Mesothelial cell of epicardium (in vitro differentiated cells): ENCODE results near the gene CCDC92B. TPM values are rescaled to one million over a fixed set of nuclear protein-coding genes. Genes with fewer than 3 reads are reported as not detected.
"Not testable (repeated sequence)": the region's sequence is repeated elsewhere in the genome, so short reads cannot be mapped to it uniquely, and the experiment has no call there.

ENCODE experiments used
- DNase-seq, 2 experiments: peaks; one replicate each; pipeline ENCODE4 v3.0.0; 2021; ENCODE audit warnings: low spot score in 2 of 2; ENCODE audit not compliant: unreplicated experiment in 2 of 2
- H3K27ac Mint-ChIP-seq: 2 replicates; pipeline ENCODE4 v1.8.0; 2021; ENCODE audit warnings: mixed read lengths
- H3K27me3 Mint-ChIP-seq: 2 replicates; pipeline ENCODE4 v1.8.0; 2021; ENCODE audit warnings: low read depth, mixed read lengths
- H3K36me3 Mint-ChIP-seq: 2 replicates; pipeline ENCODE4 v1.8.0; 2021; ENCODE audit warnings: mixed read lengths
- H3K4me1 Mint-ChIP-seq: 2 replicates; pipeline ENCODE4 v1.8.0; 2021; ENCODE audit warnings: mixed read lengths
- H3K4me3 Mint-ChIP-seq: 2 replicates; pipeline ENCODE4 v1.8.0; 2021; ENCODE audit warnings: mild to moderate bottlenecking, moderate library complexity, mixed read lengths
- H3K9me3 Mint-ChIP-seq: 2 replicates; pipeline ENCODE4 v1.8.0; 2021; ENCODE audit warnings: mixed read lengths
- CTCF ChIP-seq: fragments of 200-600 bp; sonication (generic); IDR thresholded peaks from one replicate; pipeline ENCODE4 v1.5.0; 2021; ENCODE audit warnings: antibody characterized with exemption; ENCODE audit not compliant: unreplicated experiment
- microRNA-seq: library from miRNA; unstranded; fragments of <30 nt; microRNA quantifications from one replicate; pipeline ENCODE4 v1.2.0, GENCODE V29; 2021; ENCODE audit warnings: inconsistent platforms, mixed read lengths
- total RNA-seq: library from RNA; stranded (reverse); gene quantifications from 3 replicates; pipeline ENCODE4 v1.2.1, GENCODE V29; 2021

Gene CCDC92B
- total RNA-seq, 1 donor from 2014 or later, result 0.58 TPM

- Mint-ChIP-seq H3K27ac (no peak overlapping the region), H3K4me1 (peaks cover 26% of the 10 kb centered on the region), H3K9me3 (no peaks in the 10 kb centered on the region), H3K27me3 (no peaks in the 10 kb centered on the region), H3K36me3 (peaks cover 18% of the 10 kb centered on the region), H3K4me3 (no peak overlapping the region)
- TF ChIP-seq CTCF, result no peak
- no peak for DNase-seq
These were observed 64.9 kb downstream of the CCDC92B start for GRCh38 chr17:2684549-2684948.

DNA sequence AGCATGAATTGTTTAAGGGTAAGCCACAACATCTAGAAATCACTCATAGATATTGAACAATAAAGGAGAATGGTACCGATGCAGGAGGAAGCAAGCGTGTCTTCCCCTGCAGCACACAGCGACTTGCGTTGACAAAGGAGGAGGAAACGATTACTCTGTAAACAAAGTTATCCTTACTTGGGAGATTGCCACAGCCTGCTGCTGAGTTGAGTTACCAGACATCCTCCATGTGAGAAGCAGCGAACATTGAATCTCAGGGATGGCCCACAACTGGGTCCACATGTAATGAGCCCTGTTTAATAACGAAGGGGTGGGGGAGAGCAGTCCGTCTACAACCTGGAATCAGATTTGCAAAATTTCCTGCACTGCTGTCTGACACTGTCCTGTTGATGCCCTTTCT, 65.5 kb downstream of the CCDC92B start:
- Mint-ChIP-seq H3K9me3 (no peaks in the 10 kb centered on the region), H3K27me3 (no peaks in the 10 kb centered on the region), H3K36me3 (peaks cover 23% of the 10 kb centered on the region), H3K4me1 (peaks cover 20% of the 10 kb centered on the region), H3K4me3 (no peak overlapping the region), H3K27ac (no peak overlapping the region)
- no peak for TF ChIP-seq CTCF
- DNase-seq, result no peak

DNA sequence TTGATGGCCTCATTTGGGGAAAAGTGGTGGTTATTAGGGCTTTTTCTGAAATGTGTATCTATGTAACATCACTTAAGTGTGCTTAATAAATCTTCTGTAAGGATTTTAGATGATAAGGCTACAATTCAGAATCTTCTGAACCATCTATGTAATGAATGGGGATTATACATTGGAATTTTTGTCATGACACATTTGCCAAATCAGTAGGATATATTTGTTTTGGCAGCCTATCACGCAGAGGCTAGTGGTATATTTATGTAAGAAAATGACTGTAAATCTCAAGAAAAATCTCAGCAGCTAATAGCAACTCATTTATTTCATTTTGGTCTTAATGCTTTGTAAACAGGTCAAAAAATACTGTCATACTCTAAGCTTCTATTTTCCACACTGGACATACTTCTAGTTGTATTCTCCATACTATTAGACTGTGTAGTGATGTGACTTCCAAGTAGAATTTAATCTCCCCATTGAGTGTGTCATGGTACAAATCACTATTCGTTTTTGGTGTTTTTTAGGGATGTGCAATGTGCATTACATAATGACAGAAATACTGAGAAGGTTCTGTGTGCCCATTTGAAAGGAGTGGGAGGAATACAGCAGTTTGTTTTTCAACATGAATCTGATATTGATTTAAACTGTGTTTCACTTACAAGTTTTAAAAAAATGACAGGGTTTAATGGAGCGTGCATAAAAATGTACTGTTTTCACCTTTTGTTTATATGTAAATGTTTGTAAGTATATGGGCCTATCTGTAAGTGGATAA, 67.1 kb downstream of the CCDC92B start:
- Mint-ChIP-seq H3K27ac (no peak overlapping the region), H3K4me3 (no peak overlapping the region), H3K27me3 (no peaks in the 10 kb centered on the region), H3K36me3 (peaks cover 24% of the 10 kb centered on the region), H3K4me1 (peaks cover 20% of the 10 kb centered on the region), H3K9me3 (no peaks in the 10 kb centered on the region)
- TF ChIP-seq CTCF, result no peak
- no peak for DNase-seq

- Mint-ChIP-seq H3K4me1 (peaks cover 20% of the 10 kb centered on the region), H3K36me3 (peaks cover 29% of the 10 kb centered on the region), H3K27ac (peak overlapping the region; percentile 27), H3K27me3 (no peaks in the 10 kb centered on the region), H3K4me3 (no peak overlapping the region), H3K9me3 (no peaks in the 10 kb centered on the region)
- no peak for TF ChIP-seq CTCF
- no peak for DNase-seq
These were observed 67.8 kb downstream of the CCDC92B start for GRCh38 chr17:2681650-2682049.

DNA sequence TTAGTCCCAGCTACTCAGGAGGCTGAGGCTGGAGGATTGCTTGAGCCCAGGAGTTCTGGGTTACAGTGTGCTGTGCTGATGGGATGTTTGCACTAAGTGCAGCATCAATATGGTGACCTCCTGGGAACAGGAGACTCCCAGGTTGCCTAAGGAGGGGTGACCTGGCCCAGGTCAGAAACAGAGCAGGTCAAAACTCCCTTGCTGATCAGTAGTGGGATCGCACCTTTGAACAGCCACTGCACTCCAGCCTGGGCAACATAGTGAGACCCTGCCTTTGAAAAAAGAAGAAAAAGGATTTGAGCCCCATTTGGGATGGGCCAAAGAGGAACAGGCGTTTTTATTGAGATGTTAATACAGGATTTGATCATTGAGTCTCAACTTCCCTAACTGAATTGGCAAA, 68.5 kb downstream of the CCDC92B start:
- no peaks in the 10 kb centered on the region for H3K27me3 Mint-ChIP-seq

GRCh38 chr17:2679247-2679646, 70.2 kb downstream of the CCDC92B start:
- H3K27ac Mint-ChIP-seq, DNase-seq, H3K27me3 Mint-ChIP-seq, H3K4me3 Mint-ChIP-seq, H3K9me3 Mint-ChIP-seq: not testable (repeated sequence)
- H3K4me1 Mint-ChIP-seq, result peaks cover 20% of the 10 kb centered on the region
- H3K36me3 Mint-ChIP-seq, result peaks cover 39% of the 10 kb centered on the region

More for the DNA sequence above, 68.5 kb downstream of the CCDC92B start:
- TF ChIP-seq CTCF, result no peak
- DNase-seq, result no peak
- peaks cover 20% of the 10 kb centered on the region for H3K4me1 Mint-ChIP-seq
- no peak overlapping the region for H3K27ac Mint-ChIP-seq
- peaks cover 32% of the 10 kb centered on the region for H3K36me3 Mint-ChIP-seq
- H3K4me3 Mint-ChIP-seq, result no peak overlapping the region
- no peaks in the 10 kb centered on the region for H3K9me3 Mint-ChIP-seq

Small RNA genes lying within 50 kb of the gene (microRNA-seq; reads per million reads assigned to microRNA genes)
- gene MIR1253, result not detected
- 0.88 reads per million for gene MIR6776

Other genes starting within 250 kb of the CCDC92B start
- 39.6 to 42.3 TPM (median 41.8 TPM) in 3 replicates for gene METTL16, start 237.8 kb downstream of the CCDC92B start, total RNA-seq
- gene PAFAH1B1, start 156.0 kb downstream of the CCDC92B start, total RNA-seq, result 141 to 151 TPM (median 144 TPM) in 3 replicates
- gene CLUH, start 37.9 kb downstream of the CCDC92B start, total RNA-seq, result 46.6 to 49.9 TPM (median 46.9 TPM) in 3 replicates
- gene RAP1GAP2, start 46.8 kb upstream of the CCDC92B start, total RNA-seq, result 6.4 to 8.3 TPM (median 7.1 TPM) in 3 replicates